Muscle of back (tissue), 11 donors: ENCODE data around the gene OXCT2. TPM values are rescaled to one million over a fixed set of nuclear protein-coding genes. Genes with fewer than 3 reads are reported as not detected.
"Not testable (repeated sequence)": the region's sequence is repeated elsewhere in the genome, so short reads cannot be mapped to it uniquely, and the experiment has no call there.

Source experiments
- DNase-seq, 3 donors: peaks; one replicate each; pipeline versions ENCODE4 v3.0.0 to v3.0.0-alpha.2; 2013
- polyA plus RNA-seq, 10 donors: library from polyadenylated mRNA; unstranded; fragments of 120-200 nt; gene quantifications; one replicate each; pipeline ENCODE4 v1.2.1, GENCODE V29; 2013; ENCODE audit not compliant: insufficient read length in 10 of 10

The OXCT2 gene
- polyA plus RNA-seq, 10 donors: 0.12 to 0.73 (median 0.32) TPM; not detected in 3

GRCh38 chr1:39763619-39764374 is 7.4 kb downstream of the OXCT2 start:
- not testable (repeated sequence) for DNase-seq

GRCh38 chr1:39762550-39763540 is 8.3 kb downstream of the OXCT2 start:
- DNase-seq: no peak

GRCh38 chr1:39761557-39762260 is 9.4 kb downstream of the OXCT2 start:
- peak in 1 of 3 donors; percentile 46 for DNase-seq

- DNase-seq: no peak
Observed at GRCh38 chr1:39761016-39761415, 10.1 kb downstream of the OXCT2 start.

DNA sequence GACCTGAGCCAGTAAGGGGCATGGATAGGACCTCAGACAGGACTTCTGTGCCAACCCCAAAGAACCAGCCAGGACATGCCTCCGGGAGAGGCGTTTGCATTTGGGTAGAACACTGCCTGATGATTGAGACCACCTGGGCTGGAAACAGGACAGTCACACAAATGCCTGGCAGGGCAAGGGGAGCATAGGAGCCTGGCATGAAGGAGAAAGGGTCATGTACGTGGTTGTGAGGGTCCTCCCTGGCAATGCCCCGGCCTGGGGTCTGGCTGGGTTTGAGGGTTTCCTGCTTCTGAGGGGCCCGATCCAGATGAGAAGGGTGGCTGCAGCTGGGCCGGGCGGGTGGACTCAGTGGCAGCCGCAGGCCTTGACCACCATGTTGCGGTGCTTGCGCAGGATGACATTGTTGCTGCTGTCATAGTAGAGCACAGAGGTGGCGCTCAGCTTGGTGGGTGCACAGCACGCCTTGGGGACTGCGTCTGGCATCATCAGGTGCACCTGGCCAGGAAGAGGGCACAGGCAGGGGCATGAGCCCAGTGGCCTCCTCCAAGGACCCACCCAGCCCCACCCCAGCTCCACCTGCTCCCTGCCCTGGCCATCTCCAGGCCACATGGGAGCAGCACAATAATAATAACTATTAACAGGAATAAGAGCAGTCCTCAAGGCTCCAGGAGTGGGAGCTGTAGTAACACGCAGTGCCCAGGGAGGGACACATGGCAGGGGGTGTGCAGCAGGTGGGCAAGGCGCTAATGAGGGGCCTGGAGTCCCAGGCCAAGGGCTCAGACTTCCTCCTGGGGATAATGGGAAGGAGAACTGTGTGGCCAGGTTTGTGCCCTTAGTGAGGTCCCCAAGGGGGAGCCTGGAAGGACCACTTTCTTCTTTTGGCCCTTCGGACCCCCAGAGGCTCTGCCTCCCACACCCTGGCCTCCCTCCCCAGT is 10.8 kb downstream of the OXCT2 start:
- no peak for DNase-seq

GRCh38 chr1:39759436-39759726 is 11.8 kb downstream of the OXCT2 start:
- no peak for DNase-seq

GRCh38 chr1:39758556-39759435 is 12.4 kb downstream of the OXCT2 start:
- no peak for DNase-seq

GRCh38 chr1:39757501-39757900 is 13.6 kb downstream of the OXCT2 start:
- no peak for DNase-seq

DNA sequence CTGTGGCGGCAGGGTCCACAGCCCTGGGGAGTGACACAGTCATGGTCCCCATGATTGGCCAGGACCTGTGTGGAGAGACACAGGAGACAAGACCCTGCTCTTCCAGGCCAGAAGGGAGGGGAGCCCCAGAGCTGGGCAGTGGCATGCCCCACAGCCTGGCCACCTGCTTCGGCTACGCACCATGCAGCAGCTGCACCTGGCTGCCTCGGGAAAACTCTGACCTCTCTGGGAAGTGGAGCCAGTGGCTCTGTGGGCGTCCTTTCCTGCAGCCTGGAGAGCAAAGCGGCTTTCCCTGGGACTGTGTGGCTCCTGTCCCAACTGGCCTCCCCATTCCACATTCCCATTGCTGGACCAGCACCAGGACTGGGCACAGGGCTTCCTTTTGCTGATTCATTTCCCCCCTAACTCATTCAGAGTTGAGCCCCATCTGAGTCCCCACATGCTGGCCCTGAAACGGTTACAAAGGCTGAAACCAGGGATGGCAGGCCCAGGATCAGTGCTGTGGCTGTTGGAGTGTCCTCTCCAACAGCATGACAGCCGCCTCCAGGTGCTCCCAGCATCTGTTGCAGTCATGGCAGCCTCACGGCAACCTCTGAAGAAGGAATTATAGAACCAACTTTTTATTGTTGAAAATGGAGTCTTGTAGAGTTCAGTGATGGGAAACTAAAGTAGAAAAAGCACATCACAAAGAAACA is 15.0 kb downstream of the OXCT2 start:
- no peak for DNase-seq

GRCh38 chr1:39754906-39755504 is 16.1 kb downstream of the OXCT2 start:
- no peak for DNase-seq

DNA sequence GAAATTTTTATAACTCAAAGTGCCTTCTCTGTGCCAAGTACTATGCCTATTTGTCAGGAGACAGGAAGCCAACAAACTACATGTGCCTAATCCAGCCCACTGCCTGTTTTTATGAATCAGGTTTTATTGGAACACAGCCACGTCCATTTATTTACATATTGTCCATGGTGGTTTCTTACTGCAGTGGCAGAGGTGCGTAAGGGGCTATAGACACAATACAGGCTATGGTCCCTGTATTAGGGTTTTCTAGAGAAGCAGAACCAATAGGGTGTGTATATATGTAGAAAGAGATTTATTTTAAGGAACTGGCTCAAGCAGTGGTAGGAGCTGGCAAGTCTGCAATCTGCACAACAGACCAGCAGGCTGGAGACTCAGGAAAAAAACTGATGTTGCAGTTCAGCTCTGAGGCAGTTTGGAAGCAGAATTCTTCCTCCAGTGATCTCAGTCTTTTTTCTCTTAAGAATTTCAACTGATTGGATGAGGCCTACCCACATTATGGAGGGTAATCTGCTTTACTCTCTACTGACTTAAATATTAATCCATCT is 17.1 kb downstream of the OXCT2 start:
- DNase-seq: no peak

- no peak for DNase-seq
Observed at GRCh38 chr1:39753132-39754025, 17.8 kb downstream of the OXCT2 start.

DNA sequence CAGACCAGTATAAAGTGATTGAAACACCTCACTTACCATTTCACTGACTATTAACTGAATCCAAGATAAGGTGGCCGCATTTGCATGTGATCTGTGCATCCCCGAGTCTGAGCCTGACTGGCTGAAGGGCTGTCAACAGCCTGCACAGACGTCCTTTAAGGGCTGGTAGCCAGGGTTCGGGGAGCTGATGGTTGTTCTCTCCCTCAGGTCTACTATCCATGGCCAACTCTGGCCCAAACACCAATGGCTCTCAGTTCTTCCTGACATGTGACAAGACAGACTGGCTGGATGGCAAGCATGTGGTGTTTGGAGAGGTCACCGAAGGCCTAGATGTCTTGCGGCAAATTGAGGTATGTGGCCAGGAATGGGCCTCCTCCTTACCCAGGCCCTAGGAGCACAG is 18.4 kb downstream of the OXCT2 start:
- no peak for DNase-seq

DNA sequence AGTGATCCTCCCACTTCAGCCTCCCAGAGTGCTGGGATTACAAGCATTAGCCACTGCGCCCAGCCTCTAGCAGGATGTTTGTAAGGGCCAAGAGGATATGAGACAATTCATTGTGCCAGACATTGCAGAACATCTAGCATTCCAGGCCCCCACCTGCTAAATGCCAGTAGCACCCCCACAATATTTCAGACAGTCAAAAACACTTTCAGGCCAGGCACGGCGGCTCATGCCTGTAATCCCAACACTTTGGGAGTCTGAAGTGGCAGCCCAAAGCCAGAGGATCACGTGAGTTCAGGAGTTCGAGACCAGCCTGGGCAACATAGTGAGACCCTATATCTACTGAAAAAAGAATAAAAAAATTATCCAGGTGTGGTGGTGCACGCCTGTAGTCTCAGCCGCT is 19.6 kb downstream of the OXCT2 start:
- DNase-seq: no peak

DNA sequence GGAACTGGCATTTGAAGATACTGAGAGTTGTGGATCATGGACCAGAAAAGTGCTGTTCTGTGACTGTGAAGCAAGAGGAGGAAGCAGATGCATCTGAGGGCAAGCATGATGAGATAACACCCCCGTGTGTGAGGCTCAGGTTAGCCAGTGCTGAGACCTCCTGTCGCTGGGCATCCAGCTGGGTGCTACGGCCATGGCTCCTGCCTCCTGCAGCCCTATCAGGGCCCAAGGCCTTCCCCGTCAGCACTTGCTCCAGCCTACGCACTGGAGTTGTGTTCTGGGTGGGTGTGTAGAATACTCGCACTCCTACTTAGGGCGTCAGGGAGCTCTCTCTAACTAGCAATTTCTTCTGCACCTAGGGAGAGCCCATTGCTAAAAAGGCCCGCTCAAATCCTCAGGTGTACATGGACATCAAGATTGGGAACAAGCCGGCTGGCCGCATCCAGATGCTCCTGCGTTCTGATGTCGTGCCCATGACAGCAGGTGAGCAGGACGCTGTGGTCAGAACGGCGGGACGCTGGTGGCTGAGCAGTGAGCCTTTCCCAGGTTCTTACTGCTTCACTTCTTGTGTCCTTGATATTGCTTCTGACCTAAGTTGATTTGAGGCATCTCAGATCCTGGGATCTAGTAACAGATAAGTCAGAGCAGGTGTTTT is 26.0 kb downstream of the OXCT2 start:
- DNase-seq: no peak

DNA sequence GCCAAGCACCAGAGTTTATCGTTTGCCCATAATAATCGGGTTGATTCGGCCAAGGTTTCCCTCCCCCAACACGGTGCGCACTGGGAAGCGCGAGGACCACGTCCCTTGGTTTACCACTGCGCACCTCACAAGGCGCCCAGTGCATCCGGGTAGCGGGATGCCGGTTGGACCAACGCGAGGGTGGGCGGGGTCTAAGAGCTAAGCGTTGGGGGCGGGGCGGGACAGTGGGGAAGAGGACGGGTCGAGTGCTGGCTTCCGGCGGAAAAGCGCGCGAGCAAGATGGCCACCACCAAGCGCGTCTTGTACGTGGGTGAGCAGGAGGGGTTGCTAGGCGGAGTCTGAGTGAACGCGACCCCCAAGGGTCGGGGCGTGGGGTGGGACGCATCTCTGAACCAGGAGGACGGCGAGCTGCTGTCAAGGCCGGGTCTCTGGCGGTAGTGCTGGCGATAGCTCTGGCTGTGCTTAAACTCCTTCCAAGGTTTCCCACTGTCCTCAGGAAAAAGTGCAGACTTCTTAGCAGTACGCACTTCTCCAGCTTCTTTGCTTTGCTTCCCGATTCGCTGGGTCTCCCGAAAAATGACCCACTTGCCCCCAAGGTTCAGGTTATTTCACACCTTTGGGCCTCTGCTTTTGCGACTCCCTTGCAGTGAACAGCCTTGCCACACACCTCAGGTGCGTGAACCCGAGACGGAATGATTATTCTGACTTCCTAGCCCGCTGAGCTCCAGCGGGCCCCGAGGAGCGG is 32.4 kb downstream of the OXCT2 start, which contains the start of gene PPIE:
TSS of gene PPIE (plus strand) at position 261 of the 745 bp plus-strand sequence. CDS start at position 280, 19 bp downstream.
- DNase-seq: peak; percentile 86 to 96 (median 91)
